H1 (cell line): ENCODE measurements around the gene PSMB4. TPM values are rescaled to one million over a fixed set of nuclear protein-coding genes. Genes with fewer than 3 reads are reported as not detected.

Source experiments
- CTCF ChIA-PET: fragments of 300-600 bp; sonication (Branson Sonifier 250); formaldehyde crosslinking; loops from one replicate; lab custom pipeline; 2021; ENCODE audit not compliant: partially characterized antibody; lab: Charles Lee
- POLR2A ChIA-PET: fragments of 300-600 bp; sonication (Branson Sonifier 250); formaldehyde crosslinking; loops from one replicate; lab custom pipeline; 2021; ENCODE audit warnings: inconsistent platforms; ENCODE audit not compliant: partially characterized antibody; lab: Charles Lee
- DNase-seq, 2 experiments: peaks; one replicate each; pipeline versions ENCODE4 v3.0.0 to v3.0.0-alpha.2; 2010 to 2022; ENCODE audit warnings: low spot score in 2 of 2, low read depth in 1 of 2, mixed read lengths in 1 of 2
- FAIRE-seq: peaks from 2 replicates; lab custom pipeline; 2011; peaks lifted over from hg19 to GRCh38; lab: Jason Lieb, UNC
- H2AFZ ChIP-seq: 2 replicates; pipeline ENCODE4 v1.8.1; 2012; ENCODE audit warnings: low read length, inconsistent platforms
- H2AK5ac ChIP-seq: 2 replicates; pipeline ENCODE4 v1.6.1; 2013; ENCODE audit warnings: low read depth, low read length
- H2BK120ac ChIP-seq: replicated peaks from 2 replicates; pipeline ENCODE3; 2013; ENCODE audit warnings: low read depth, low read length, inconsistent platforms
- H2BK12ac ChIP-seq: 2 replicates; pipeline ENCODE4 v1.6.1; 2013; ENCODE audit warnings: low read depth, low read length
- H2BK15ac ChIP-seq: 2 replicates; pipeline ENCODE4 v1.6.1; 2013; ENCODE audit warnings: low read length
- H2BK20ac ChIP-seq: 2 replicates; pipeline ENCODE4 v1.6.1; 2013; ENCODE audit warnings: low read length
- H2BK5ac ChIP-seq: 2 replicates; pipeline ENCODE4 v1.6.1; 2013; ENCODE audit warnings: low read depth, low read length
- H3K14ac ChIP-seq: 2 replicates; pipeline ENCODE4 v1.6.1; 2013; ENCODE audit warnings: inconsistent platforms; ENCODE audit not compliant: insufficient read length
- H3K18ac ChIP-seq: 2 replicates; pipeline ENCODE4 v1.6.1; 2013; ENCODE audit warnings: low read length; ENCODE audit errors: extremely low read depth
- H3K23ac ChIP-seq: 2 replicates; pipeline ENCODE4 v1.6.1; 2013; ENCODE audit warnings: inconsistent platforms; ENCODE audit not compliant: insufficient read length
- H3K23me2 ChIP-seq: 2 replicates; pipeline ENCODE4 v1.6.1; 2013; ENCODE audit warnings: low read depth, low read length
- H3K27ac ChIP-seq: 2 replicates; pipeline ENCODE4 v1.6.1; 2011; ENCODE audit warnings: low read depth, low read length, inconsistent platforms
- H3K27me3 ChIP-seq, 4 experiments: replicated peaks in 1 of 4; 1 replicate in 1 of 4; 2 replicates in 3 of 4; pipeline versions ENCODE4 v1.6.1 to v1.8.1; 2011 to 2013; ENCODE audit warnings: low read length in 3 of 4, mild to moderate bottlenecking in 3 of 4, inconsistent platforms in 2 of 4, mixed read lengths in 2 of 4, moderate library complexity in 1 of 4; ENCODE audit not compliant: control insufficient read depth in 3 of 4, insufficient read depth in 3 of 4; ENCODE audit errors: extremely low read depth in 1 of 4
- H3K36me3 ChIP-seq, 4 experiments: 2 replicates each; pipeline versions ENCODE4 v1.6.1 to v1.8.1; 2011 to 2013; ENCODE audit warnings: mild to moderate bottlenecking in 4 of 4, low read length in 3 of 4, moderate library complexity in 2 of 4, control low read depth in 1 of 4, inconsistent platforms in 1 of 4; ENCODE audit not compliant: insufficient read depth in 4 of 4, control insufficient read depth in 2 of 4
- H3K4ac ChIP-seq: replicated peaks from 2 replicates; pipeline ENCODE3; 2013; ENCODE audit warnings: low read length, low read depth, mixed read lengths, inconsistent platforms; ENCODE audit not compliant: insufficient read length
- H3K4me1 ChIP-seq, 4 experiments: replicated peaks in 1 of 4; 1 replicate in 1 of 4; 2 replicates in 3 of 4; pipeline versions ENCODE4 v1.6.1 to v1.8.1; 2011 to 2013; ENCODE audit warnings: low read length in 3 of 4, inconsistent platforms in 2 of 4, mixed read lengths in 1 of 4; ENCODE audit not compliant: insufficient read depth in 4 of 4, control insufficient read depth in 3 of 4
- H3K4me2 ChIP-seq, 2 experiments: 2 replicates each; pipeline versions ENCODE4 v1.6.1 to v1.8.1; 2011 to 2013; ENCODE audit warnings: low read depth in 2 of 2, low read length in 2 of 2, control low read depth in 1 of 2, inconsistent platforms in 1 of 2, mild to moderate bottlenecking in 1 of 2; ENCODE audit not compliant: insufficient read depth in 1 of 2
- H3K4me3 ChIP-seq, 4 experiments: fragments of 200-600, 300-600 bp in 1 of 4; sonication (generic), shearing (Covaris generic), sonication (Bioruptor Twin) in 1 of 4; 2 replicates each; pipeline versions ENCODE4 v1.5.1 to v1.8.1; 2011 to 2016; ENCODE audit warnings: low read length in 4 of 4, low read depth in 3 of 4, control low read depth in 2 of 4, inconsistent platforms in 2 of 4, mild to moderate bottlenecking in 2 of 4, mixed read lengths in 1 of 4, moderate library complexity in 1 of 4; ENCODE audit not compliant: insufficient read depth in 2 of 4; ENCODE audit errors: extremely low read depth in 1 of 4
- H3K56ac ChIP-seq: replicated peaks from 2 replicates; pipeline ENCODE3; 2013; ENCODE audit warnings: low read depth, mild to moderate bottlenecking, mixed read lengths, low read length, inconsistent platforms; ENCODE audit not compliant: insufficient read length
- H3K79me1 ChIP-seq: 2 replicates; pipeline ENCODE4 v1.6.1; 2013; ENCODE audit warnings: low read depth, low read length, control low read depth
- H3K79me2 ChIP-seq, 2 experiments: 2 replicates each; pipeline versions ENCODE4 v1.6.1 to v1.8.1; 2012 to 2013; ENCODE audit warnings: low read length in 2 of 2, mild to moderate bottlenecking in 2 of 2, inconsistent platforms in 1 of 2; ENCODE audit not compliant: insufficient read depth in 2 of 2, control insufficient read depth in 1 of 2
- H3K9ac ChIP-seq, 4 experiments: replicated peaks in 1 of 4; 1 replicate in 1 of 4; 2 replicates in 3 of 4; pipeline versions ENCODE4 v1.6.1 to v1.8.1; 2011 to 2013; ENCODE audit warnings: low read depth in 3 of 4, low read length in 3 of 4, control low read depth in 2 of 4, mild to moderate bottlenecking in 2 of 4, moderate library complexity in 2 of 4, inconsistent platforms in 1 of 4; ENCODE audit errors: extremely low read depth in 1 of 4
- H3K9me3 ChIP-seq, 2 experiments: 2 replicates each; pipeline versions ENCODE4 v1.6.1 to v1.8.1; 2012 to 2013; ENCODE audit warnings: mild to moderate bottlenecking in 2 of 2, moderate library complexity in 2 of 2, control low read depth in 1 of 2, inconsistent platforms in 1 of 2, low read depth in 1 of 2, low read length in 1 of 2, mixed read lengths in 1 of 2; ENCODE audit not compliant: insufficient read depth in 2 of 2
- H4K20me1 ChIP-seq, 2 experiments: replicated peaks in 1 of 2; 2 replicates each; pipeline versions ENCODE3 to v1.8.1; 2011 to 2013; ENCODE audit warnings: inconsistent platforms in 2 of 2, low read length in 2 of 2, mild to moderate bottlenecking in 1 of 2; ENCODE audit not compliant: insufficient read depth in 2 of 2, control insufficient read depth in 1 of 2
- H4K5ac ChIP-seq: 2 replicates; pipeline ENCODE4 v1.6.1; 2013; ENCODE audit warnings: low read length, low read depth, mixed read lengths, inconsistent platforms; ENCODE audit not compliant: insufficient read length
- H4K8ac ChIP-seq: 2 replicates; pipeline ENCODE4 v1.8.0; 2013; ENCODE audit warnings: mild to moderate bottlenecking, moderate library complexity, low read length, inconsistent platforms; ENCODE audit not compliant: insufficient read depth; ENCODE audit errors: extremely low read depth
- H4K91ac ChIP-seq: replicated peaks from 2 replicates; pipeline ENCODE3; 2013; ENCODE audit warnings: low read length, mixed read lengths, inconsistent platforms; ENCODE audit not compliant: insufficient read length
- CBX8 ChIP-seq: fragments of 300-800, 300-1000 bp; sonication (generic); IDR thresholded peaks from 2 replicates; pipeline ENCODE4 v1.7.1; 2016; ENCODE audit warnings: low read depth, low read length, borderline replicate concordance
- EZH2 ChIP-seq: fragments of 200-600 bp; sonication (generic); IDR thresholded peaks from 2 replicates; pipeline ENCODE4 v1.7.1; 2012; ENCODE audit warnings: low read depth, mild to moderate bottlenecking, moderate library complexity, low read length, inconsistent platforms; ENCODE audit not compliant: severe bottlenecking
- NANOG ChIP-seq: IDR thresholded peaks from 2 replicates; pipeline ENCODE4 v1.6.1; 2011; ENCODE audit warnings: low read length, low read depth, mild to moderate bottlenecking, inconsistent platforms; ENCODE audit not compliant: insufficient read depth, poor library complexity, severe bottlenecking
- POLR2A ChIP-seq, 2 experiments: IDR thresholded peaks; 1 replicate in 1 of 2; 2 replicates in 1 of 2; pipeline ENCODE4 v1.6.1; 2011; ENCODE audit warnings: low read depth in 2 of 2, low read length in 2 of 2, mild to moderate bottlenecking in 2 of 2; ENCODE audit errors: control extremely low read depth in 1 of 2
- POLR2AphosphoS5 ChIP-seq: IDR thresholded peaks from 2 replicates; pipeline ENCODE4 v1.6.1; 2011; ENCODE audit warnings: low read depth, low read length
- RFX5 ChIP-seq: IDR thresholded peaks from 2 replicates; pipeline ENCODE4 v1.6.1; 2011; ENCODE audit warnings: low read depth, low read length, improper control_type of control experiment, borderline replicate concordance
- SIRT6 ChIP-seq: IDR thresholded peaks from one replicate; pipeline ENCODE4 v1.7.1; 2012; ENCODE audit warnings: low read length, inconsistent platforms
- SRF ChIP-seq: IDR thresholded peaks from 2 replicates; pipeline ENCODE4 v1.6.1; 2011; ENCODE audit warnings: mild to moderate bottlenecking, low read depth, low read length, moderate library complexity
- ZNF274 ChIP-seq: IDR thresholded peaks from 2 replicates; pipeline ENCODE4 v1.7.0; 2012; ENCODE audit warnings: low read length, borderline replicate concordance; ENCODE audit errors: extremely low read depth
- WGBS, 2 experiments: shearing (Covaris generic) in 1 of 2; methylation state at CpG; one replicate each; pipeline versions ENCODE4 v1.1.6 to v1.1.7; 2013 to 2015; ENCODE audit warnings: low lambda C conversion rate in 2 of 2, mixed read lengths in 2 of 2, inconsistent platforms in 1 of 2, low coverage in 1 of 2, missing lambda C conversion rate in 1 of 2; ENCODE audit not compliant: insufficient replicate concordance in 2 of 2, insufficient coverage in 1 of 2, insufficient read length in 1 of 2; ENCODE audit errors: extremely low coverage in 1 of 2, missing lambda C conversion rate in 1 of 2; 5-methylcytosine and 5-hydroxymethylcytosine counted together
- polyA plus RNA-seq, 7 experiments: library from polyadenylated mRNA; depleted of rRNA in 3 of 7; stranded (reverse) in 5 of 7; unstranded in 2 of 7; fragments of >200 nt in 5 of 7; fragments of 200-250 nt in 2 of 7; gene quantifications; 1 replicate in 5 of 7; 2 replicates in 1 of 7; 4 replicates in 1 of 7; pipeline versions ENCODE4 v1.2.1 to v1.2.3, GENCODE V29; 2011 to 2013; ENCODE audit warnings: missing spikeins in 2 of 7, mixed read lengths in 2 of 7
- total RNA-seq: library from RNA; stranded (reverse); fragmentation: NEBNext Ultra II Directional; extraction: Animal tissue kit (Norgen Biotek cat#: 25700); gene quantifications from 2 replicates; pipeline ENCODE4 v1.2.1, GENCODE V29; 2021

The PSMB4 gene
- total and polyA plus RNA-seq, 2 of the 8 experiments (the other 6 are each of a cell fraction or from before 2014, with no cell fraction given), result 430 to 1,098 TPM

GRCh38 chr1:151402764-151403163 is 3.4 kb downstream of the PSMB4 start:
- Histone ChIP-seq H3K18ac (no peak overlapping the region), H3K14ac (no peak overlapping the region), H2BK12ac (no peak overlapping the region), H2BK120ac (no peak overlapping the region), H3K79me2 (peaks cover 9 to 15% of the 10 kb centered on the region in 2 experiments; a peak in 3 of 4 replicates), H3K4me2 (no peak overlapping the region), H2AK5ac (no peak overlapping the region), H3K79me1 (peaks cover 11% of the 10 kb centered on the region), H3K27ac (no peak overlapping the region), H3K9me3 (no peaks in the 10 kb centered on the region), H3K23ac (no peak overlapping the region), H4K91ac (no peak overlapping the region), H3K4me3 (no peak overlapping the region), H2BK15ac (no peak overlapping the region), H3K4ac (no peak overlapping the region), H3K23me2 (0 out of 2 replicates have a peak, but pooled peaks cover 3% of the 10 kb centered on the region), H4K8ac (no peak overlapping the region), H2AFZ (no peak overlapping the region), H3K27me3 (no peaks in the 10 kb centered on the region), H2BK20ac (no peak overlapping the region), H4K20me1 (peaks cover 7 to 21% of the 10 kb centered on the region in 2 experiments), H4K5ac (no peak overlapping the region), H3K56ac (no peak overlapping the region), H3K4me1 (peaks cover 0 to 4% (median under 1%) of the 10 kb centered on the region in 4 experiments; a peak in 3 of 7 replicates), H3K36me3 (peaks cover 33 to 64% (median 51%) of the 10 kb centered on the region in 4 experiments), H2BK5ac (no peak overlapping the region), H3K9ac (no peak overlapping the region)
- no peak for DNase-seq
- FAIRE-seq, result no peak
- 82% methylated on average over 2 of the region's 2 CpGs; no CpG with 5 or more reads in 1 of the 2 experiments for WGBS, 2 experiments
- POLR2A ChIA-PET, result interaction anchor here (0.6 to 5.1 kb wide), 7 partner anchors 10 to 158 kb away, joined by 3 to 42 read pairs (median 3); no protein-coding TSS in a partner anchor
- CTCF ChIA-PET, result interaction anchor here (1.7 kb wide), 1 partner anchor 102 kb away, joined by 9 read pairs; no protein-coding TSS in a partner anchor
- TF ChIP-seq EZH2 (no peak), NANOG (no peak), RFX5 (no peak), CBX8 (no peak), POLR2A (IDR thresholded peaks at IDR 0.05; ENCODE audit: control extremely low read depth in 1 of 2, low read depth in 2 of 2, low read length in 2 of 2) (peak in 1 of 2 experiments; percentile 9; a peak in 1 of 3 replicates), SIRT6 (no peak), SRF (no peak), ZNF274 (no peak), POLR2AphosphoS5 (peak; percentile 39)
